GM18499 (cell line): Measurements from ENCODE around the gene AK8.

ENCODE experiments used
- ATAC-seq: cut with Tn5 transposase; IDR thresholded peaks from one replicate; pipeline ENCODE4 v1.9.1; 2021; ENCODE audit warnings: moderate number of reproducible peaks; ENCODE audit not compliant: insufficient read depth, unreplicated experiment

AK8 gene

DNA sequence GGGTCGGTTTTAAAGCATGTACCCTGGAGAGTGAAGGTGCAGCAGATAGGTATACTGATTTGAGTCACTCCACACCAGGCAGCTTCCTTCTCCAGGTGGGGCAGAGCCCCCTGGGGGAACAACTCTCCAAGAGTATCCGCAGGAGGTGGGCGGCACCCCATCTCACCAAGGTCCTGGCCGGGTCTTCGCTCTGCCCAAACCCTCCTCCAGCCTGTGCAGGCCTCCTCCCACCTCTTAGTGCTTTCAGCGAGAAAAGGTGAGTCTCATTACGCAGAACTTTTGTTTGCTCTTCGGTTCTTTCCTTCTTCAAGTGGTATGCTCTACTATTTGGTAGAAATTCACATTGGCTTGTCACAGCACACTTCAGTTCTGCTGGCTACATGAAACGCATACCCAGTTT is 14.3 kb upstream of the AK8 start:
- no peak for ATAC-seq

DNA sequence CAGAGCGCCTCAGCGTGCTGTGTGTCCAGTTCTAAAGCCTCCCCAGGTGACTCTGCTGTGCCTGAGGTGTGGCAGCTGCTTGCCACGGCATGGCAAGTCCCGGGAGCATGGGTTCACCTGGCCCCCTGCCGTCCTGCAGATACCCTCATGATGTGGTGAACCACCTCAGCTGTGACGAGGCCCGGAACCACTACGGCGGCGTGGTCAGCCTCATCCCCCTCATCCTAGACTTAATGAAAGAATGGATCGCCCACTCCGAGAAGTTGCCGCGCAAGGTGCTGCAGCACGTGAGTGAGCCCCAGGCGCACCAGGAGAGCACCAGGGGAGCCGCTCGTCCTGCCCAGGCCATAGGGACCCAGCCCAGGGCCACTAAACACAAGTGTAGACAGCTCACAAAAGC is 10.1 kb upstream of the AK8 start:
- no peak for ATAC-seq

DNA sequence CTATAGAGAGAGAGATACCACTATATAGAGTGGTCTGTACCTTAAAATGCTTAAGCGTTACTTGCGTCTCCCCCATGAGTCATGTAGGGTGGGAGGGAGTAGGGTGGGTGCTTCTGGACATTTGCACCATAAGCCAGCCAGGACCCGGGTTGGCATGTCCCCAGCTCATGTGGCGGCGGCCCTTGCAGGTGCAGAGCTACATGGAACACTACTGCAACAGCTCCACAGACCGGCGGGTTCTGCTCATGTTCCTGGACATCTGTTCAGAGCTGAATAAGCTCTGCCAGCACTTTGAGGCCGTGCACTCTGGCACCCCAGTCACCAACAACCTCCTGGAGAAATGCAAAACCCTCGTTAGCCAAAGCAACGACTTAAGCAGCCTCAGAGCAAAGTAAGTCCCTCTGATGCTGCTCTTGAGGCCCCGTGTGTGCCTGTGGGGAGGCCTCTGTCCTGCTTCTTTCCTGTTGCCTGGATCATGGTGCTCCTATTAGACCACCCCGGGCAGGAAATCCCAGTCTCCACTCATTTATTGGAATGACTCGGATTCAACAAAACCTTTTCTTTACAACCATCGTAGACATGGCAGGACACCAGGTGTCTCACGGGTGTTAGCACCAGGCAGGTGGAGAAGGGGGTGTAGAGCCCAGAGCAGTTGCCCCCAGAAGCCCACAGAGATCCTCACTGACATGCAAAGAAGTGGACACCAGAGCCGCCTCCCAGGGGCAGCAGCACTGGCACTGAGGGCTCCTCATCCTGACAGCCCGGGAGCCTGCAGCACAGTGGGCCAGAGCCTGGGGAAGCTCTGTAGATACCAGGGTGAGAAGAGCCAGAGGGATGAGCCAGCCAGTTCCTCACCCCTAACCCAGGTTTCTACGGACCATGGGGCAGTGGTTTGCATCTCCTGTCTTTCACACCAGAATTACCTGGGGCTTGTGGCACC is 9.4 kb upstream of the AK8 start:
- no peak for ATAC-seq

DNA sequence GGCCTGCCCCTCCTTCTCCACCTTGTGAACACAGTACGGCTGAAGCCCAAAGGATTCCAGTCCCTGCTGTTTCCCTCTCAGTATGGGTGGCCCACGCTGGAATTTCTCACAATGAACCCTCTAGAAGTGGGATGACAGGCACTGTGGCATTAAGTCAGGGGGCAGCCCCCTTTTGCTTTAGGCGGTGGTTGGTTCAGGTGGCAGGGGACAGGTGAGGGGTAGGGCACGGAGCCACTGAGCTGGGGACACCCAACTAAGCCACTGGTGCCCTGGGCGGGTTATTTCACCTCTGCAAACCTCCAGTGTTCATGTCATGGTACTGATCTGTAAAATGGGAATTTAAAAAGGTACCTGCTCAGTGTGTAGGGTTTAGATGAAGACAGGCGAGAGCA is 8.2 kb upstream of the AK8 start:
- no peak for ATAC-seq

DNA sequence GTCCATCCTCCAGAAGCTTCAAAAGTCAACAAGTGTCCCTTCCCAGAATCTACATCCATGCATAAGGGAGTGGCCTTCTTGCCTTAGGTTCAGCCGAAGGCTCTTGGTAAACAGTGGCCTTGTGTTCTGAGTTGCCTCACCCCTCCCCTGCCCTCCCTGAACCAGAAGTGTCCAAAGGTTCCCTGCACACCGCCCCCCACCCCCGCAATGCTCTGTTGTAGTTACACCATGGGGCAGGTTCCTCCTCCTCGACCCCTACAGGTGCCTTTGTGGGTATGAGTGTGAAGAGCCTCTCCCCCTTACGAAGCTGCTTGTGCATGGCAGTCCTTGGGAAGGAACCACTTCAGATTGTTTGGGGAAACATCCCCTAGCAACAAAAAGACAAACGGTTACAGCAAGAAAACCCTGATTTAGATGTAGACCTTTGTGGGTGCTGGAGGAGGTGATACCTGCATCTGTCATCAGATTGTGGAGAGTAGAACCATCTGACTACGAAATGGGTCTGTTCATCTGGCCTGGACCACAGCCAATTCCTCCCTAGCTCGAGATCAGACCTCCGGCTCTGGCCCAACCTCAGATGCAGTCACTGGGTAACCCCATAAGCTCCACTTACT is 7.7 kb upstream of the AK8 start:
- no peak for ATAC-seq

DNA sequence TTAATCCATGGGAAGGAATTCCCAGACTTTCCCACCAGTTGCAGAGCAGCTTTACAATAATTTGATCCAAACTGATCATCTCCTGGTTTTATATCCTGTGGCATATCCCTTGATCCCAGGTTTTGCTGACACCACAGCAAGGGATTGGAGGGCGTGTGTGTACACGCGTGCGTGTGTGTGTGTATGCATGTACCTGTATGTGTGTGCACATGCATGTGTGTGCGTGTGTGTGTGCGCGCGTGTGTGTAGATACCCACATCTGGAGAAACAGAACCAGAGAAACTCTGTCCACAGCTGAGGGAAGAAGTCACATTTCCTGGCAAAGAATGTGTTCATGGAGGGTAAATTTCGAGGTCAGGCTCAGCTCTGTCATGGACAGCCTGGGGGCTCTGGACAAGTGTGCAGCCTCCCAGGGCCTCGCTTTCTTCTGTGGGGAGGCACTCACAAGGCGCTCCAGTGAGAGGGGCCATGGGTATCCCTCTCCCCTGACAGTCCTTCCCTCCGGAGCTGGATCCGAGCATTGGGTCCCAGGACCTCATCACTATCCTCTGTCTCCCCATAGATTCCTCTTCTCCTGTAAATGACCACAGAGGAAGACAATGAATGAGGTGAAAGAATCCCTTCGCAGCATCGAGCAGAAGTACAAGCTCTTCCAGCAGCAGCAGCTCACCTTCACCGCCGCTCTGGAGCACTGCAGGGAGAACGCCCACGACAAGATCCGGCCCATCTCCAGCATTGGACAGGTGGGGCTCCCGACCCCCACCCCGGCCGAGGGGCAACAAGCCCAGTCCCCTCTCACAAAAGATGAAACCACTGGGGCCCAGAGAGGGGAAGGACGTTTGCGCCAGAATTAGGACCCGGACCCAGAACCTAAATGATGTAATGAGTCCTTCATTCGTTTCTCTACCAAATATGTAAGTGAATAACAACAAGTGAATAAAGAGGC is 5.5 kb upstream of the AK8 start:
- no peak for ATAC-seq

DNA sequence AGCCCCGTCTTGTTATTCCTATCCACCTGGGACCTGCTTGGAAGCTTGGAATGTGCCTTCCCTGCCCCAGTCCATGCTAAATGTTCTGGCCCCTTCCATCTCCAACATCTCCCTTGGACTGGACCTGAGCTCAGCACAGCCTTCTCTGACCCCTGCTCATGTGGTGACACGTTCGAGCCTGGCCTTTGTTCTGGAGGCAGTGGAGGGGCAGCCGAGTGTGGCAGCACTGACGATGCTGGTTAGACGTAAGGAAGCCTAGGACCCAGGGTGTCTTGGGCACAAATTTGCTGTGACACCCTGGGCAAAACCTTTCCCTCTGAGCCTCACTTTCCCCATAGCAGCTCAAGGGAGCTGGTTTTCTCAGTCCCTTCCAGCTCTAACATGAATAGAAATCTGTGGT is 4.5 kb upstream of the AK8 start:
- no peak for ATAC-seq

DNA sequence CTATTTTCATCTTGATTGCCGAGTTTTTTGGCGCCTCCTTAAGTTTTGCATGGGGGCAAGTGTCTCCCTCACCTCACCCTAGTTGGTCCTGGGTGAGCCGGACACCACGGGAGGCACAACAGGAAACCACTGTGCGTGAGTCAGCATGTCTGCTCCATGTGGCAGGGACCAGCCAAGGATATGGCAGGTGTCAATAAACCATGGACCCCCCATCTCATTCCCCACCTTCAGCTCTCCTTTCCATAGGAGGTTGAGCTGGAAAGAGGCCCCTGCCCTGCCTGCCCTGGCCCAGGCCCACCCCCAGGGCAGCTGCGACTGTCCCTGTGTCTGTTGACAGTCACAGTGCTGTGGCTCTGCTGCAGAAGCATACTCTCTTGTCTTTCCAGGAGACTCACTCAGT is 3.7 kb upstream of the AK8 start:
- ATAC-seq = no peak

DNA sequence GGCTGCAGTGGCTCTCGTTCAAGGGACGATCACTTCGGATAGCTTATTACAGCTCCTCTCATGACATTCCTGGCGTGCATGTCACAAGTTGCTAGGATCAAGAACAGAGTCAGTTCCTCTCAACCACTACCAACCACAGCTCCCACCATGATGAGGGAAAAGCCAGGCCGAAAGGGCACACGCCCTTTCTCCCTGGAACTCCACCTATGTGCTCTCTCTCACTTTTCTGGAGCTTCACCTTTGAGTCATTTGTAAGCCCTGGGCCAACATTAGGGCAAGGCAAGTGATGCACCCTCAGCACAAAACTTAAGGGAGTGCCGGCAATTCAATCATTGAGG is 2.2 kb upstream of the AK8 start:
- no peak for ATAC-seq

DNA sequence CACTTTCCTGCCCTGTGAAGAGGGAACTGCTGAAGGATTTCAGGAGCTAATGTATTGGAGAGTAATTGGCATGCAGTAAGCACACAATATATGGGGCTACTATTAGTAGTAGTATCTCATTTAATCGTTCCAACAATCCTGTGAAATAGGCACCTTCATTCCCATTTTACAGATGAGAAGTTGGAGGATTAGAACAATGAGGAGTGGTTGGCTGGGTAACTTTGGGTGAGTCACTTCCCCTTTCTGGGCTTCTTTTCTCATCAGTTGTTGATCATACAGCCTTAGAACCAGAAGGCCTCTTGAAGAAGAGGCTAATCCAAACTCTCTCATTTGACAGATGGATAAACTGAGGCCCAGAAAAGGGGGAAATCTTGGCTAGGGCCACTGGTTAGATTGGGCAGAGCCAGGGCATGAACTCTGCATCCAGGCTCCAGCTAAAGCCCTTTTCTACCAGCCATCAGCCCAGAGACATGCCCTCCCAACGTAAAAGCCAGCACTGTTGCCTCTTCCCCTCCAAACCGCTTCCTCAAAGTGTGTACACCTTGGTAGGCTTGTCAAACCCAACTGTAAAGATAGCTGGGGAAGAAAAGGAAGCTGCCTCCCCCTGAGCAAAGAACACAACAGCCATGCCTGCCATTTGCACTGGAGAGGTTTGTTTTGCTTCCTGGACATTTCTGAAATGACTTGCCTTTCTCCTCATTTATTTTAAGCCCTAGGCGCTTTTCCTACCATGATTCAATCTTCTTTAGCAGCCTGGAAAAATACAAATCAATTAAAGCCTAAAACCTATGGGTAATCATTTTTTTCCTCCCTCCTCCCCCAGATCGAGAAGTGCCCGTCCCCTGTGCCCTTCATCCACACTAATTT is 1.6 kb upstream of the AK8 start:
- ATAC-seq = no peak

DNA sequence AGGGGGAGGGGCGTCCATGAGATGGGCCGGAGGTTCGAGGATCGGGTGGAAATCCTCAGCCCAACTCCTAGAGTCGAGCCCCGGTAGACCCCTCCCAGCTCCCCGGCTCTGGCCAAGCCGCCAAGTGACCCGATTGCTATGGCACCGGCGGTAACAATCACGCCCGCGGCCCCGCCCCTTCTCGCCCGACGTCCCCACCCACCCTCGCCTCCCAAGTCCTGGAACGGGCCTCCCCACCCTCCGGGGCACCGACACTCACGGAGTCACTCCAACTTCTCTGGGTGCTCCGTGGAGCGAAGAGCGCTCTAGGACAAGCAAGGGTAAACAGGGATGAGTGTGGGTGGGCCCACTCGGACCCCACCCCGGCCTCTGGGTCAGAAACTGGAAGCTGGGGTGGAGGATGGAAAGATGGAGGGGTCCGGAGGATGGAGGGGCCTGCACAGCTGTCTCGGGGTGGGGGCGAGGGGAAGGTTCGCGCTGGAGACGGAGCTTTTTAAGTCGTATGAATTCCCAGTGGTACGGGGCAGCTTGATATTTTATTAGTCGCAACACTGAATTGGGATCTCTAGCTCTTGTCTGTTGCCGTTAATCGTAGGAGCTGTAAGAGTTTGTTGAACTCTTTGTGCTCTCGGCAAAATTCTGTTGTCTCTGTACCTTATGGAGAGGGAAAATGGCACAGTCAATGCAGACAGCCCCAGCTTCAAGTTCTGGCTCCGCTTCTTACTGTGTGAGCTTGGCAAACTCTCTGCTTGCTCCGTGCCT is 792 bp upstream of the AK8 start, which contains the start of gene SPACA9:
Gene SPACA9 (plus strand): TSS at position 204 of the 762 bp plus-strand sequence. CDS start 5,050 bp downstream, outside the sequence.
- ATAC-seq = no peak

DNA sequence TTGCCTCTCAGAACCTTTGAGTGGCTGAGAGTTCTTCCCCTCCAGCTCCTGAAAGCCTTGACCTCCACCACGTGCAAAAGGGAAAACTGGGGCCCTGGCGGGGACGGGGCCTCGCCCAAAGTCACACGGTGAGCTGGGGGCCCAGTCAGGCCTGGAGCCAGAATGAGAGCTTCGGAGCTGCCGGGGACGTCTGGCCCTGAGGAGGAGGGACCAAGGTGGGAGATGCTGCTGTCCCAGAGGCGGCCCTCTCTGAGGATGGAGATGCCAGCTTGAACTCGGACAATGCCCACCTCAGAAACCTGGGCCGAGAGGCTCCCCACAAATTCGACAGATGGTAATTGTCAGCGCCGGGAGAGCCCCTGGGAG is 643 bp downstream of the AK8 start:
- no peak for ATAC-seq

DNA sequence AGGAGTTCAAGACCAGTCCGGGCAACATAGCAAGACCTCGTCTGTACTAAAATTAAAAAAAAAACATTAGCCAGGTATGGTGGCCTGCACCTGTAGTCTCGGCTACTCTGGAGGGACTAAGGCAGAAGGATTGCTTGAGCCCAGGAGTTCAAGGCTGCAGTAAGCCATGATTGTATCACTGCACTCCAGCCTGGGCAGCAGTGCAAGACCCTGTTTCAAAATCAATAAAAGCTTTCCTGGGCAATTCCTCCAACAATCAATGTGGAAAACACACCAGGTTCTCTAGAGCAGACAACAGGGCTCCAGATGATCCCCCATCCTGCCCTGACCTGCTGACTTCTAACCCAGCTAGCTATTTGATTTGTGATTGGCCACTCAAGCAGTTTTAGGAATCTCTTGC is 1.2 kb downstream of the AK8 start:
- no peak for ATAC-seq

DNA sequence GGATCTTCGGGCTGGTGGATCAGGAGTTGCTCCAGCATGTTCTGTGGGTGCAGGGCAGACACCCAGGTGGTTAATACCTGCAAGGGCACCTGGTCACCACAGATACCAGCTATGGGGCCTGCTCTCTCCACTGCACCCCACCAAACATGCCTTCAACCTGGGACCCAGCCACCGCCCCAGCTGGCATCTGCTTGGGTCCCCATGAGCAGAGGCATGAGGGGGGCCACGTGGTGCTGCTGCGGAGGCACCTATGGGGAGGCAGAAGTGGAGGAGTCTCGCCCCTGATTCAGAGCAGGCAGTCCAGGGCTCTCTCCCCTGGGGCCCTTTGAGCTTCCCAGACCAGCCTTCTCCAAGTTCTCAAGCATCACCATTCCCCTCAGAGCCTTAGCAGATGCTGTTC is 2.9 kb downstream of the AK8 start:
- no peak for ATAC-seq

DNA sequence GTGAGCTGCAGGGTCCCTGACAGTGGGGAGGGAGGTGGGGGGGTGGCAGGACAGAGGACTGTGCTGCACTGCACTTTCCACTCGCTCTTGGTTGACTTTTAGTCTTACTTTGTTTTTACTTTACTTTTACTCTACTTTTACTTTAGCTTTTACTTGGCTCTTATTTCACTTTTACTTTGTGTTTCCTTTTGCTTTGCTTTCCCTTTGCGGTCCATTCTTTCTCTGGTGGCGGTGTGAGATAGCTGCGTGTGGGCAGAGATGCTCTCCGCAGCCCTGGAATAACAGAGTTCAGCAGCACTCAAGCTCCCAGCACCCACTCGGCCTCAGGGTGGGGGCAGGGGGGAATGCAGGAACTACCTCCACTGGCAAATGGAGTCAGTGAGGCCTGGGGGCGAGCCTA is 4.7 kb downstream of the AK8 start:
- ATAC-seq = no peak

DNA sequence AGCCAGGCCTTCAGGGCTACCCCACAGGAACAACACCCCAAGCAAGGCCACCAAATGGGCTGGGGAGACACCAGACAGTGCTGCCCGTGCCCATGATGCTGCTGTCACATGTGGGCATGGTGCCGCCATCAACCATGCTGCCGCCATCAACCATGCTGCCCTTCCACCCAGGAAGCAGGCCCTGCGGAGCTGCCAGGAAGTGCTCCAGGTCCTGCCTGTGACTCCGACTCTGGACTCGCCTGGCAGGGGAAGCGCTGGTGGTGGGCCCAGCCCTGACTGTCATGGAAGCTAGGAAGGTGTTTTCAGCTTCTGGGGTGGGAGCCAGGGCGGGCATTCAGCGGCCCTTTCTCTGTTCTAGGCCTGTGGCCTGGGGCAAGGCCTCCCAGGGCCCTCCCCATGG is 8.8 kb downstream of the AK8 start:
- ATAC-seq = no peak

DNA sequence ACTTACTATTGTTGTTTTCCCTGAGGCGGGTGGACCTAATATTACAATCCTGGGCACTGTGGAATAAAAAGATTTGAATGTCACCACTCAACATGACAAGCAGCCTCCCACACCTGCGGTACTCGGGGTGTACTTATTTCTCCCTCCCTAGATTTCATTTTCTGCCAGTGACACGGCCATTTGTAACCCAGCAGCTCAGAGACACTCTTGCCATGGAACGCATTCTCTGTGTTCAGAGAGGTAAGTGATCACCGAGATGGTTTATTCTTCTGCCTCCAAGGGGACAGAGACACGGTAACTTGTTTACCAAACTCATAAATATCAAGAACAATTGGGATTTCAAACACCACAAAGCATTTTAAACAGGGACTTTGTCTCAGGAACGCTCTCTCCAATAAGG is 11.2 kb downstream of the AK8 start:
- ATAC-seq = no peak

DNA sequence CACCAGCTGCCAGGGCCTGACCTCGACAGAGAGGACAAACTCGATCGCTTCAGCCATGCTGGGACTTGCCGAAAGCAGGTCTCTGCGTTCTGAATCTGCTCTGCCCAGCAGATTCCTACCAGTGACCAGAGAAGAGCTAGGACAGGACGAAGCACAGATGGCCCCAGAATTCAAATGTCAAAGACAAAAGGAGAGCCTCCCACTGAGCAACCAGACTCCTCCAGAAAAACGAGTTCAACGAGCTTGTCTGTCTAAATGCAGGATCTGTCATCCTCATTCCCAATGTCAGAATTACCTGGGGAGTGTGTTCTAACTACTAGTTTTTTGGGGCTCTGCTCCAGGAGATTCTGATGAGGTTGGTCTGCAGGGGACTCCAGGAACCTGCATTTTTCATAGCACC is 13.4 kb downstream of the AK8 start:
- no peak for ATAC-seq

DNA sequence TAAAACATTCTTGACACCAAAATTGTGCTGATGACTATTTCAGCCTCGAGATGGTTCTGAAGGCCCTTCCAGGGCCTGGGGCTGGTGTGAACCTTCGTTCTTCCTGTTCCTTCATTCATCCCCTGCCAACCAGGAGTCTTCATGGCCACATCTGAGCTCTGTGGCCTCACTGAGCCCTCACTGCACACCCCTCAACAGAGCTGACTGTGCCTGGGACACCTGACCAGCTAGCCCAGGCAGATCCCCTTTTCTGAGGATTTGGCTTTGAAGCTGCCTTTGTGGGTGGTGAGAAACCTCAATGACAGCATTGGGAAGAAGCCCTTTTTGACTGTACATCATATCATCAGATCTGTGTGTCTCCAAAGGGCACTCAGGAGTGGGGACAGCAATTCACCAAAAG is 13.8 kb downstream of the AK8 start:
- ATAC-seq = no peak
